B cell (primary cell): ENCODE data around the gene YWHAG. TPM values are rescaled to one million over a fixed set of nuclear protein-coding genes. Genes with fewer than 3 reads are reported as not detected.

ENCODE experiments used
- ATAC-seq: fragments of 200-7000 bp; cut with Tn5 transposase; one replicate; pipeline ENCODE4 v1.10.0; 2021; ENCODE audit warnings: low read depth, mild to moderate bottlenecking, moderate number of reproducible peaks, moderate library complexity
- CTCF ChIA-PET: fragments of 350-600 bp; sonication (Branson Sonifier 250); formaldehyde crosslinking; loops from one replicate; lab custom pipeline; 2021; ENCODE audit warnings: antibody characterized with exemption, inconsistent platforms; lab: Charles Lee
- POLR2A ChIA-PET: fragments of 350-600 bp; sonication (Branson Sonifier 250); formaldehyde crosslinking; loops from one replicate; lab custom pipeline; 2021; ENCODE audit warnings: antibody characterized with exemption; lab: Charles Lee
- DNase-seq: peaks from one replicate; pipeline ENCODE4 v3.0.0; 2013
- H2AFZ ChIP-seq: 2 replicates; pipeline ENCODE4 v1.6.1; 2012; ENCODE audit warnings: mild to moderate bottlenecking, low read depth, low read length; ENCODE audit not compliant: insufficient read depth, poor library complexity, severe bottlenecking
- H3K27ac ChIP-seq, 2 donors: 1 replicate in 1 of 2; 2 replicates in 1 of 2; pipeline ENCODE4 v1.5.1; 2012 to 2013; ENCODE audit warnings: low read length in 2 of 2, mild to moderate bottlenecking in 2 of 2, moderate library complexity in 1 of 2
- H3K27me3 ChIP-seq, 4 experiments: fragments of 200-600 bp in 1 of 4; sonication (generic) in 1 of 4; replicated peaks in 1 of 4; 1 replicate in 2 of 4; 2 replicates in 2 of 4; pipeline versions ENCODE4 v1.6.1 to v1.7.0; 2013 to 2016; ENCODE audit warnings: low read length in 3 of 4, mild to moderate bottlenecking in 2 of 4, mixed read lengths in 1 of 4, moderate library complexity in 1 of 4; ENCODE audit not compliant: insufficient read depth in 4 of 4, control insufficient read depth in 3 of 4; ENCODE audit errors: control extremely low read depth in 1 of 4
- H3K36me3 ChIP-seq, 2 experiments: replicated peaks in 1 of 2; 1 replicate in 1 of 2; 2 replicates in 1 of 2; pipeline versions ENCODE4 v1.6.1 to v1.7.1; 2013; ENCODE audit warnings: low read length in 1 of 2; ENCODE audit not compliant: insufficient read depth in 2 of 2, control insufficient read depth in 1 of 2; ENCODE audit errors: control extremely low read depth in 1 of 2, extremely low read depth in 1 of 2
- H3K4me1 ChIP-seq, 2 donors: fragments of 200-600 bp in 1 of 2; sonication (generic) in 1 of 2; 1 replicate in 1 of 2; 2 replicates in 1 of 2; pipeline versions ENCODE4 v1.5.1 to v1.6.1; 2013 to 2017; ENCODE audit warnings: low read length in 2 of 2; ENCODE audit not compliant: control insufficient read depth in 2 of 2, insufficient read depth in 2 of 2
- H3K4me2 ChIP-seq: replicated peaks from 2 replicates; pipeline ENCODE3; 2012; ENCODE audit warnings: mild to moderate bottlenecking, low read depth, low read length; ENCODE audit not compliant: poor library complexity, severe bottlenecking
- H3K4me3 ChIP-seq, 5 experiments: fragments of 200-600 bp in 1 of 5; sonication (generic) in 1 of 5; 1 replicate in 3 of 5; 2 replicates in 2 of 5; pipeline versions ENCODE4 v1.5.1 to v1.7.0; 2011 to 2016; ENCODE audit warnings: low read length in 4 of 5, mild to moderate bottlenecking in 4 of 5, low read depth in 2 of 5, control low read depth in 1 of 5, moderate library complexity in 1 of 5; ENCODE audit not compliant: insufficient read depth in 1 of 5; ENCODE audit errors: control extremely low read depth in 1 of 5, extremely low read depth in 1 of 5
- H3K79me2 ChIP-seq: fragments of 200-600 bp; sonication (generic); one replicate; pipeline ENCODE4 v1.6.0; 2016; ENCODE audit warnings: low read length; ENCODE audit not compliant: control insufficient read depth, insufficient read depth
- H3K9ac ChIP-seq: fragments of 200-600 bp; sonication (generic); 2 replicates; pipeline ENCODE4 v1.6.1; 2017; ENCODE audit warnings: mild to moderate bottlenecking, low read length, moderate library complexity
- H3K9me3 ChIP-seq, 3 donors: one replicate each; pipeline versions ENCODE4 v1.6.1 to v1.7.1; 2013; ENCODE audit warnings: low read length in 2 of 3; ENCODE audit not compliant: control insufficient read depth in 2 of 3, insufficient read depth in 1 of 3; ENCODE audit errors: control extremely low read depth in 1 of 3
- H4K20me1 ChIP-seq: 2 replicates; pipeline ENCODE4 v1.6.0; 2012; ENCODE audit warnings: mild to moderate bottlenecking, low read length; ENCODE audit not compliant: insufficient read depth, control insufficient read depth, poor library complexity, severe bottlenecking
- H3K27ac Mint-ChIP-seq: one replicate; pipeline ENCODE4 v1.8.0; 2021; ENCODE audit warnings: mixed read lengths
- H3K27me3 Mint-ChIP-seq: one replicate; pipeline ENCODE4 v1.8.0; 2021; ENCODE audit warnings: mixed read lengths
- H3K4me1 Mint-ChIP-seq: one replicate; pipeline ENCODE4 v1.8.0; 2021; ENCODE audit warnings: mixed read lengths
- H3K4me3 Mint-ChIP-seq: one replicate; pipeline ENCODE4 v1.8.0; 2021; ENCODE audit warnings: mixed read lengths
- H3K9me3 Mint-ChIP-seq: one replicate; pipeline ENCODE4 v1.8.0; 2022; ENCODE audit warnings: mixed read lengths; ENCODE audit not compliant: insufficient read depth
- CTCF ChIP-seq: fragments of 200-600 bp; IDR thresholded peaks from one replicate; pipeline ENCODE4 v1.8.0; 2022; ENCODE audit warnings: antibody characterized with exemption, mild to moderate bottlenecking
- EZH2 ChIP-seq: IDR thresholded peaks from 2 replicates; pipeline ENCODE4 v1.6.1; 2012; ENCODE audit warnings: borderline replicate concordance, low read depth, mild to moderate bottlenecking, moderate library complexity, low read length; ENCODE audit not compliant: insufficient read depth, poor library complexity, severe bottlenecking
- WGBS: methylation state at CpG from one replicate; pipeline ENCODE4 v1.1.5; 2013; ENCODE audit warnings: missing lambda C conversion rate; ENCODE audit not compliant: insufficient coverage; 5-methylcytosine and 5-hydroxymethylcytosine counted together
- intact Hi-C: fragments of 100-400 bp; cut with micrococcal nuclease; formaldehyde crosslinking; loops from one replicate; pipeline ENCODE4 v1.10.0; 2022
- polyA plus RNA-seq: library from polyadenylated mRNA; depleted of rRNA; stranded (reverse); fragments of >200 nt; gene quantifications from 2 replicates; pipeline ENCODE4 v1.2.3, GENCODE V29; 2012
- total RNA-seq, 2 donors: library from RNA; stranded (reverse); fragments of 120-200 nt in 1 of 2; gene quantifications; 1 replicate in 1 of 2; 2 replicates in 1 of 2; pipeline versions ENCODE4 v1.2.3 to v1.2.4, GENCODE V29; 2013 to 2022

Gene YWHAG
- total and polyA plus RNA-seq, 2 donors (not counting 1 experiment from before 2014, with no cell fraction given): 6.6 to 51.6 TPM

- Histone ChIP-seq H3K27me3 (no peaks in the 10 kb centered on the region), H3K9me3 (no peaks in the 10 kb centered on the region), H3K79me2 (no peaks in the 10 kb centered on the region), H4K20me1 (no peaks in the 10 kb centered on the region), H3K4me1 (peaks cover 16 to 20% of the 10 kb centered on the region in 2 donors), H3K36me3 (no peaks in the 10 kb centered on the region), H3K4me2 (no peak overlapping the region), H3K9ac (no peak overlapping the region), H3K4me3 (no peak overlapping the region), H3K27ac (no peak overlapping the region), H2AFZ (no peak overlapping the region)
- Mint-ChIP-seq H3K27me3 (no peaks in the 10 kb centered on the region), H3K27ac (no peak overlapping the region), H3K4me3 (no peak overlapping the region), H3K4me1 (peaks cover 18% of the 10 kb centered on the region), H3K9me3 (no peaks in the 10 kb centered on the region)
- intact Hi-C loops: no loop called here
- TF ChIP-seq EZH2 (no peak), CTCF (no peak)
- ATAC-seq (no peak), DNase-seq (no peak)
- 92% methylated on average over 23 of the region's 23 CpGs for WGBS
- ChIA-PET POLR2A (no interaction called here), CTCF (no interaction called here)
Measured at GRCh38 chr7:76400248-76400647, 41.5 kb upstream of the YWHAG start.

- peak overlapping the region; percentile 8 for H3K27ac Mint-ChIP-seq
- no peaks in the 10 kb centered on the region for H3K9me3 Mint-ChIP-seq
- peaks cover 17% of the 10 kb centered on the region for H3K4me1 Mint-ChIP-seq
- peak overlapping the region; percentile 74 for H3K4me3 Mint-ChIP-seq
- peak; percentile 46 for ATAC-seq
- intact Hi-C loops: loop anchor here (1.0 to 10.0 kb wide), 3 partner anchors 38 to 483 kb away; partner anchors contain the start of gene POR
- ChIA-PET CTCF (interaction anchor here (0.6 kb wide), 1 partner anchor 1497 kb away, joined by 3 read pairs; no protein-coding TSS in a partner anchor), POLR2A (no interaction called here)
- Histone ChIP-seq H3K9ac (peak overlapping the region; percentile 63), H3K4me2 (peak overlapping the region; percentile 84), H3K79me2 (no peaks in the 10 kb centered on the region), H3K4me3 (peak overlapping the region in 4 of 5 experiments; percentile 54 to 63 (median 60)), H3K27ac (no peak overlapping the region), H4K20me1 (no peaks in the 10 kb centered on the region), H3K27me3 (no peaks in the 10 kb centered on the region), H3K36me3 (no peaks in the 10 kb centered on the region), H3K9me3 (no peaks in the 10 kb centered on the region), H3K4me1 (peaks cover 16 to 21% of the 10 kb centered on the region in 2 donors), H2AFZ (peak overlapping the region; percentile 80)
- TF ChIP-seq CTCF (no peak), EZH2 (no peak)
- 8% methylated on average over 43 of the region's 45 CpGs for WGBS
- peak; percentile 83 for DNase-seq
- no peaks in the 10 kb centered on the region for H3K27me3 Mint-ChIP-seq
Measured at GRCh38 chr7:76397409-76398183, 38.8 kb upstream of the YWHAG start.
